HG03064 (cell line): ENCODE data around the gene AP2S1.
"Not testable (repeated sequence)": the region's sequence is repeated elsewhere in the genome, so short reads cannot be mapped to it uniquely, and the experiment has no call there.

Source experiments
- ATAC-seq: cut with Tn5 transposase; IDR thresholded peaks from one replicate; pipeline ENCODE4 v1.9.1; 2021; ENCODE audit warnings: low read depth; ENCODE audit not compliant: unreplicated experiment

Gene AP2S1

GRCh38 chr19:46809534-46810272 lies 40.9 kb downstream of the AP2S1 start:
- ATAC-seq, result no peak

- no peak for ATAC-seq
These were observed 44.0 kb downstream of the AP2S1 start for GRCh38 chr19:46806656-46807055.

- not testable (repeated sequence) for ATAC-seq
These were observed 46.2 kb downstream of the AP2S1 start for GRCh38 chr19:46804432-46804831.

- no peak for ATAC-seq
These were observed 47.1 kb downstream of the AP2S1 start for GRCh38 chr19:46803555-46803954.

- no peak for ATAC-seq
These were observed 48.5 kb downstream of the AP2S1 start for GRCh38 chr19:46802152-46802551.

GRCh38 chr19:46798713-46799112 lies 51.9 kb downstream of the AP2S1 start:
- no peak for ATAC-seq

GRCh38 chr19:46797881-46798280 lies 52.8 kb downstream of the AP2S1 start:
- no peak for ATAC-seq

- ATAC-seq, result no peak
These were observed 58.7 kb downstream of the AP2S1 start for GRCh38 chr19:46791944-46792343.

- ATAC-seq, result no peak
These were observed 61.3 kb downstream of the AP2S1 start for GRCh38 chr19:46789371-46789770.

GRCh38 chr19:46788968-46789338 lies 61.7 kb downstream of the AP2S1 start:
- ATAC-seq, result no peak

GRCh38 chr19:46788262-46788967 lies 62.2 kb downstream of the AP2S1 start, which contains the start of gene SLC1A5:
SLC1A5 (minus strand) TSS chr19:46788594; CDS start chr19:46787965, 629 bp downstream.
- ATAC-seq, result no peak
